Measurements from ENCODE around the gene ZC3H18. TPM values are rescaled to one million over a fixed set of nuclear protein-coding genes. Genes with fewer than 3 reads are reported as not detected.

Gene ZC3H18
- total RNA-seq, 1 donor from 2014 or later, result 50.2 TPM

DNA sequence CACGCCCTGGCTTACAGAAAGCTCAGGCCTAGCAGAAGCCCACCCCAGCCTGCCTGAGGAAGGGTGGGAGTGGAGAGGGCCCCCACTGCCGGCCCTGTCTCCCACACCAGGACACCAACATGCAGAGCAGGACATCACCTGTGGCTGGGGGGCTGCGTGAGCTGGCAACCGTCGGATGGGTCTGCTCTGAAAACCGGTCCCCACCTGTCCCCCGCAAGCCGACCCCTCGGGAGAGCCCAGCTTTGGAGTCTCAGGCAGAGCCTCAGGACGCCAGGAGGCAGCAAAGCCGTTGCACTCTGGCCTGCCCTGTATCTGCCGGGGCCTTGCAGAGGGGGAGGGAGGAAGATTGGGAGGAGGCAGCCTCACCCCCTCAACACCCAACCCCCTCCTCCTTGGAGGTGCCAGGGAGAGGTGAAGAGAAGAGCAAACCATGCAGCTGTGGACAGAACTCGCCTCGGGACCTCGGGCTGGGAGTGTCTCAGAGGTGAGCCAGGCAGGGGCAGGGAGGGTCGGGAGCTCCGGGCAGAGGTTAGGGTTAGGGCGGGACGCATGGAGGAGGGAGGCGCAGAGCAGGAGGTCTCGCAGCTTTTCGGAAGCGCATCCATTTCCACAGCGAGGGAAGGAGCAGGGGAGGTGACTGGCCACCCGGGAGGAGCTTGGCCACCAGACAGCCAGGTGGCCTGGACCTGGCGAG, 30.4 kb upstream of the ZC3H18 start:
- Mint-ChIP-seq H3K27ac (ENCODE audit: unreplicated experiment) (no peak overlapping the region), H3K36me3 (ENCODE audit: unreplicated experiment) (peaks cover 4% of the 10 kb centered on the region), H3K27me3 (ENCODE audit: unreplicated experiment) (peaks cover 12% of the 10 kb centered on the region), H3K9me3 (ENCODE audit: unreplicated experiment) (peaks cover 8% of the 10 kb centered on the region), H3K4me3 (ENCODE audit: unreplicated experiment) (no peak overlapping the region), H3K4me1 (ENCODE audit: unreplicated experiment) (peaks cover 8% of the 10 kb centered on the region)
- TF ChIP-seq, protein P1, sequence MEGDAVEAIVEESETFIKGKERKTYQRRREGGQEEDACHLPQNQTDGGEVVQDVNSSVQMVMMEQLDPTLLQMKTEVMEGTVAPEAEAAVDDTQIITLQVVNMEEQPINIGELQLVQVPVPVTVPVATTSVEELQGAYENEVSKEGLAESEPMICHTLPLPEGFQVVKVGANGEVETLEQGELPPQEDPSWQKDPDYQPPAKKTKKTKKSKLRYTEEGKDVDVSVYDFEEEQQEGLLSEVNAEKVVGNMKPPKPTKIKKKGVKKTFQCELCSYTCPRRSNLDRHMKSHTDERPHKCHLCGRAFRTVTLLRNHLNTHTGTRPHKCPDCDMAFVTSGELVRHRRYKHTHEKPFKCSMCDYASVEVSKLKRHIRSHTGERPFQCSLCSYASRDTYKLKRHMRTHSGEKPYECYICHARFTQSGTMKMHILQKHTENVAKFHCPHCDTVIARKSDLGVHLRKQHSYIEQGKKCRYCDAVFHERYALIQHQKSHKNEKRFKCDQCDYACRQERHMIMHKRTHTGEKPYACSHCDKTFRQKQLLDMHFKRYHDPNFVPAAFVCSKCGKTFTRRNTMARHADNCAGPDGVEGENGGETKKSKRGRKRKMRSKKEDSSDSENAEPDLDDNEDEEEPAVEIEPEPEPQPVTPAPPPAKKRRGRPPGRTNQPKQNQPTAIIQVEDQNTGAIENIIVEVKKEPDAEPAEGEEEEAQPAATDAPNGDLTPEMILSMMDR (IDR thresholded peaks at IDR 0.05), result no peak
- DNase-seq (ENCODE audit: extremely low spot score, unreplicated experiment), result no peak

DNA sequence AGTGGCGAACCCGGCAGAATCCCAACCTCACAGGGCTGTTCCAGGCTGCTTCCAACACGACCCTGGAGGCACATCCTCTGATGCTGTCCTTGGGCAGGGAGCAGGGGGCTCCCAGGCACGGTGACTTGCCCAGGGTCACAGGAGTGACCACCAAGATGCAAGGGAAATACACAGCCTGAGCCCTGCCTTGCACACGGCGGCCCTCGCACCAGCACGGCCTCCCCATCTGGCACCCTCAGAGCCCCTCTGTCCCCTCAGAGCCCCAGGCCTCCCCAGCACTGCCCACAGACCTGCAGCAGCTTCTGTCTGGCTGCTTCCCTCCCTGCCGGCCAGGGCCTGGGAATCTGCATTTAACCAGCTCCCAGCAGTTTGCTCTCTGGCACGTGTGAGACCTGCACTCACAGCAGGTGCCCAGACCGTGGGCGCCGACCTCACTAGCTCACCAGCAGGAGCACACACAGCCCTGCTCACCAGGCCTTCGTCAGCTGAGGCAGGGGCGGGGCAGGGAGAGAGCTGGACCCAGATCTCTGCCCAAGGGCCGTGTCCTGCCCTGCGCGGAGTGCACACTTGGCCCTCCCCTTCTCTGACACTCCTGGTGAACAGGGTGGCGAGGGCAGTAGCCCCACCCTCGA, 29.7 kb upstream of the ZC3H18 start:
- Mint-ChIP-seq H3K27me3 (ENCODE audit: unreplicated experiment) (peaks cover 15% of the 10 kb centered on the region), H3K4me3 (ENCODE audit: unreplicated experiment) (no peak overlapping the region), H3K4me1 (ENCODE audit: unreplicated experiment) (peaks cover 6% of the 10 kb centered on the region), H3K27ac (ENCODE audit: unreplicated experiment) (no peak overlapping the region), H3K36me3 (ENCODE audit: unreplicated experiment) (peaks cover 4% of the 10 kb centered on the region), H3K9me3 (ENCODE audit: unreplicated experiment) (peaks cover 8% of the 10 kb centered on the region)
- TF ChIP-seq, protein P1 (IDR thresholded peaks at IDR 0.05), result no peak
- no peak for DNase-seq (ENCODE audit: extremely low spot score, unreplicated experiment)

DNA sequence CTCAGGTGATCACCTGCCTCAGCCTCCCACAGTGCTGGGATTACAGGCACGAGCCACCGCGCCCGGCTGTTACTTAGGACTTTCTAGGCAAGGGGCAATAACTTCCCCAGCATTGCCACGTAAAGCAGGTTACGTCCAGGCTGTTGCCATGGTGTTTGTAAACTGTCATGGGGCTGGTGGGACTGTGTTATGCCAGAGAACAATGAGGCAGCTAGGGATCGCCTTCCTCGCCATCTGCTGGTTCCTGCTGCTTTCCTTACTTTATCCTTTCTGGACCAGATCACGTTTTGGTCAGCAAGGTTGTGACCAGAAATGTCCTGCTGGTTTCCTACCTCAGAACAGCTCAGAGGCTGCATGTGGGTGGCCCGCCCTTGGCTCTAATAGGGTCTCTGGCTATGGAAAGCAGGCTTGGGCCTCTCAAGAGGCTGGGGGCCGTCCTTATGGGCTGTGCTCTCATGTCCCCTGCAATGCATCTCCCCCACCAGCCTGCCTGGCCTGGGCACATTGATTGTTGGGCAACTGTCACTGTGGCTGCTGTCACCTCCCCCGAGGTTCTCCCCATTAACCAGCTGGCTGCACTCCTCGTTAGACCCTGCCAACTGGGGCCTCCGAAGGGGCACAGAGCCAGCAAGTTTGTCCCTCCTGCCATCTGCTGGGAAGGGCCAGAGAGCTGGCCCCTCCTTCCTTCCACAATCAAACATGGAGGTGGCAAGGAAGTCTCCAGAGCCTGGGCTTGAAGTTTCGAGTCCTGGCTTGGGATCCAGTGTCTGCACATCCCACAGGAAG, 28.2 kb upstream of the ZC3H18 start:
- Mint-ChIP-seq H3K4me1 (ENCODE audit: unreplicated experiment) (no peaks in the 10 kb centered on the region), H3K36me3 (ENCODE audit: unreplicated experiment) (peaks cover 4% of the 10 kb centered on the region), H3K9me3 (ENCODE audit: unreplicated experiment) (peaks cover 8% of the 10 kb centered on the region), H3K27ac (ENCODE audit: unreplicated experiment) (no peak overlapping the region), H3K27me3 (ENCODE audit: unreplicated experiment) (peaks cover 22% of the 10 kb centered on the region), H3K4me3 (ENCODE audit: unreplicated experiment) (no peak overlapping the region)
- no peak for DNase-seq (ENCODE audit: extremely low spot score, unreplicated experiment)
- TF ChIP-seq, protein P1 (IDR thresholded peaks at IDR 0.05), result no peak

DNA sequence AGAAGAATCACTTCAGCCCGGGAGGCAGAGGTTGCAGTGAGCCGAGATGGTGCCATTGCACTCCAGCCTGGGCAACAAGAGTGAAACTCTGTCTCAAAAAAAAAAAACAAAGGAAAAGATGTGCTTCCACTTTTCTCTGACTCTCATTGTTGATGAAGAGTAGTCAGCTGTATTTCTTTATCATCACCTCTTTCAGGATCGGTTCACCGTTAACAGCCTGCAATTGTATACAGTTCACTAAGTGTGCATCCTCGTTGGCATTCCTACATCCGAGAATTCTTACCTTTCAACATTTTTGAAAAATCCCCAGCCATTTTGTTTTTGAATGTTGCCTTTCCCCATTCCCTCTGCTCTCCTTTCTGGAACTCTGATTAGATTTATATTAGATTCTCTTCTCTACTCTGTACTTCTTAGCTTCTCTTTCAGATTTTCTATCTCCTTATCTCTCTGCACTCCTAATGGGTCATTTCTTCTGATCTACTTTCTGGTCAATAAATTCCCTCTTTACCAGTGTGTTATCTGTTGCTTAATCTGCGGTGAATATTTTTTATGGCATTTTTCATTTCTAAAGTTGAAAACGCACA, 26.9 kb upstream of the ZC3H18 start:
- H3K27ac Mint-ChIP-seq (ENCODE audit: unreplicated experiment), result no peak overlapping the region
- no peak for DNase-seq (ENCODE audit: extremely low spot score, unreplicated experiment)
- H3K9me3 Mint-ChIP-seq (ENCODE audit: unreplicated experiment), result peaks cover 8% of the 10 kb centered on the region

More for the DNA sequence above, 26.9 kb upstream of the ZC3H18 start:
- H3K27me3 Mint-ChIP-seq (ENCODE audit: unreplicated experiment), result peaks cover 16% of the 10 kb centered on the region
- no peaks in the 10 kb centered on the region for H3K4me1 Mint-ChIP-seq (ENCODE audit: unreplicated experiment)
- no peak overlapping the region for H3K4me3 Mint-ChIP-seq (ENCODE audit: unreplicated experiment)
- H3K36me3 Mint-ChIP-seq (ENCODE audit: unreplicated experiment), result peaks cover 4% of the 10 kb centered on the region
- TF ChIP-seq, protein P1 (IDR thresholded peaks at IDR 0.05), result no peak

Measured in osteocyte (in vitro differentiated cells).